ENCODE results near the gene SLC12A7. TPM values are rescaled to one million over a fixed set of nuclear protein-coding genes. Genes with fewer than 3 reads are reported as not detected.

SLC12A7 gene
- total RNA-seq, 1 experiment from 2014 or later: 28.1 TPM

DNA sequence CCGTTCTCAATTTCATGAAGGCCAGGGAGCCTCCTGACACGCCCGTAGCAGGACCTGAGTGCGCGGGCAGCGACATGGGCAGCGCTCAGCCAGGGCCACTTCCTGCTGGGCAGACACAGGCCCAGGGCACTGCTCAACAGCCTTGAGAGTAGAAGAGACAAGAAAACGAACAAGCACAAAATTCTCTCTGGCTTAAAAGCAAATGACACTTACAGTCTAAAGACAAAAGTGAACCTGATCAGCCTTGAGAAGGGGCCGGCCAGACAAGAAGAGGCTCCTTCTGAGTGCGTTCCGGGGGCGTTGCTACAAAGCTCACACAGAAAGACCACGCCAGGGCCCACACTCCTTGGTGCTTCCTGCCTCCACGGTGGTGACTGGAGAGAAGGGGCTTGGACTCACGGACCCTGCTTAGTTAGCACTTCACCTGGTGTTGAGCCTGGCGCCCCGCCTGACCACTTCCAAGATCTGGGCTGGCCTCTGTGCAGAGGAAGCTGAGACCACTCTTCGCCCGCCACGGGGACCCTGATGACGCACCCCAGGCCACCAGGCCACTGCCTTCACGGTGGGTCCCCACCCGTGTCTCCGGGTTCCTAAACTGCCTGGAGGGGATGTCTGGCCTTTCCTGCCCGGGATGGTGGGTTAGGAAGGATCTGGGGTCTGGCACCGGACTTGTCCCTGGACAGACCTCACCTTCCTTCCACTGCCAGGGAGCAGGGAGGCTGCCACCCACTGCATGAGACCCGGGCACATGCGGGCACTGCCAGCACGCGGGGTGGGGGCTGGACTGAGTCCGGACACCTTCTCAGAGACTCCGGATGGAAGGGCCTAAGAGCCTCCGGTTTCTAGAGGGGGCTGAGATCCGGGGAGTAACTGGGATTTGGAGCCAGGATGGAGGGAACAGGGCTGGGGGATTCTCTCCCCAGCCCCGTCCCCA is 1.3 kb downstream of the SLC12A7 start:
- no peak for ATAC-seq
- TF ChIP-seq SMAD4 (CRISPR knock-in tag; IDR thresholded peaks at IDR 0.05): no peak
- TF ChIP-seq, protein P1, sequence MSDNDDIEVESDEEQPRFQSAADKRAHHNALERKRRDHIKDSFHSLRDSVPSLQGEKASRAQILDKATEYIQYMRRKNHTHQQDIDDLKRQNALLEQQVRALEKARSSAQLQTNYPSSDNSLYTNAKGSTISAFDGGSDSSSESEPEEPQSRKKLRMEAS (CRISPR knock-in tag; IDR thresholded peaks at IDR 0.05): no peak
- no peak for TF ChIP-seq MXD4 (CRISPR knock-in tag; IDR thresholded peaks at IDR 0.05; ENCODE audit: borderline replicate concordance)
- TF ChIP-seq FOXP1 (CRISPR knock-in tag; IDR thresholded peaks at IDR 0.05; ENCODE audit: borderline replicate concordance): peak; percentile 51; the same call in 1 of the 2 replicates
- TF ChIP-seq, protein P2, sequence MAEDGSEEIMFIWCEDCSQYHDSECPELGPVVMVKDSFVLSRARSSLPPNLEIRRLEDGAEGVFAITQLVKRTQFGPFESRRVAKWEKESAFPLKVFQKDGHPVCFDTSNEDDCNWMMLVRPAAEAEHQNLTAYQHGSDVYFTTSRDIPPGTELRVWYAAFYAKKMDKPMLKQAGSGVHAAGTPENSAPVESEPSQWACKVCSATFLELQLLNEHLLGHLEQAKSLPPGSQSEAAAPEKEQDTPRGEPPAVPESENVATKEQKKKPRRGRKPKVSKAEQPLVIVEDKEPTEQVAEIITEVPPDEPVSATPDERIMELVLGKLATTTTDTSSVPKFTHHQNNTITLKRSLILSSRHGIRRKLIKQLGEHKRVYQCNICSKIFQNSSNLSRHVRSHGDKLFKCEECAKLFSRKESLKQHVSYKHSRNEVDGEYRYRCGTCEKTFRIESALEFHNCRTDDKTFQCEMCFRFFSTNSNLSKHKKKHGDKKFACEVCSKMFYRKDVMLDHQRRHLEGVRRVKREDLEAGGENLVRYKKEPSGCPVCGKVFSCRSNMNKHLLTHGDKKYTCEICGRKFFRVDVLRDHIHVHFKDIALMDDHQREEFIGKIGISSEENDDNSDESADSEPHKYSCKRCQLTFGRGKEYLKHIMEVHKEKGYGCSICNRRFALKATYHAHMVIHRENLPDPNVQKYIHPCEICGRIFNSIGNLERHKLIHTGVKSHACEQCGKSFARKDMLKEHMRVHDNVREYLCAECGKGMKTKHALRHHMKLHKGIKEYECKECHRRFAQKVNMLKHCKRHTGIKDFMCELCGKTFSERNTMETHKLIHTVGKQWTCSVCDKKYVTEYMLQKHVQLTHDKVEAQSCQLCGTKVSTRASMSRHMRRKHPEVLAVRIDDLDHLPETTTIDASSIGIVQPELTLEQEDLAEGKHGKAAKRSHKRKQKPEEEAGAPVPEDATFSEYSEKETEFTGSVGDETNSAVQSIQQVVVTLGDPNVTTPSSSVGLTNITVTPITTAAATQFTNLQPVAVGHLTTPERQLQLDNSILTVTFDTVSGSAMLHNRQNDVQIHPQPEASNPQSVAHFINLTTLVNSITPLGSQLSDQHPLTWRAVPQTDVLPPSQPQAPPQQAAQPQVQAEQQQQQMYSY (CRISPR knock-in tag; IDR thresholded peaks at IDR 0.05): peak; percentile 8; the same call in 1 of the 2 replicates
- TF ChIP-seq TEAD1 (CRISPR knock-in tag; IDR thresholded peaks at IDR 0.05): no peak
- no peaks in the 10 kb centered on the region for H3K36me3 Mint-ChIP-seq
- POLR2A ChIA-PET: no interaction called here
- CTCF ChIA-PET: no interaction called here
- H3K27me3 Mint-ChIP-seq (ENCODE audit: low read depth): no peaks in the 10 kb centered on the region
- peaks cover 37% of the 10 kb centered on the region for H3K4me1 Mint-ChIP-seq
- no peak for DNase-seq (ENCODE audit: low spot score)
- peak overlapping the region; percentile 70 for H3K4me3 Mint-ChIP-seq
- no peaks in the 10 kb centered on the region for H3K9me3 Mint-ChIP-seq
- 0 out of 2 replicates have a peak overlapping the region, but pooled peaks have one; percentile 49 for H3K27ac Mint-ChIP-seq

DNA sequence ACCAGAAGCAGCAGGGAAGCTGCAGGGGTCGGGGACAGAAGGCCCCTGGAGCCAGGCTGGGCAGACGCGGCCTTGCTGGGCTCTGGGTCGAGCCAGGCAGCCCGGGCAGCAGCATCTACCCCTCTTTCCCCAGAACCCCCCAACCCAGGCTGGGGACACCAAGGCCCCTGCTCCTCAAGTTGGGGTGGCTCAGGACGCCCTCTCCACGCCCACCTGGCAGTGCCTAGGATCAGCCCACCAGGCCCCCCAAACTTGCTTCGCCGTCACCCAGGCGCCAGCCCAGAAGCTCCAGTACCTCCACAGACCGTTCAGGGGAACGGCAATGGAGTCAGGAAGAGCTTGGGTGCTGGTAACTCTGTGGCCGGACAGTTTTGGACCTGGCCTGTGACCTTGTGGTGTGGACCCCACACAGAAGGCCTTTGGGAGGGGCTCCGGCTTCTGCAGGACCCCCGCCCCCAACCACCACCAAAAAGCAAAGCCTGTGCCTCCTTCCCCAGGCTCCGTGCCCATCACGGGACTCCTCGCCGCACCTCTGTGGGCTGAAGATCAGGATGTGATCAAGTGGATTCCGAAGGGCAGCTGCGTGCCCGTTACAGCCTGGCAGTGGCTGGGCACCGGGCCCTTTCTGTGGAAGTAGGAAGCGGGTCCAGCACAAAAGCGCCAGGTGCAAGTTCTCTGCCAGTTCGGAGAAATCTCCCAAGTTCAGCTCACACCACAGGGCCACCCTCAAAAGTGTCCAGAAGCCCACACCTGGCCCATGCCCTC is 2.1 kb downstream of the SLC12A7 start:
- DNase-seq (ENCODE audit: low spot score) (no peak), ATAC-seq (no peak)
- ChIA-PET POLR2A (no interaction called here), CTCF (interaction anchor here (1.2 to 3.3 kb wide), 2 partner anchors 31 to 99 kb away, joined by 6 to 10 read pairs; no protein-coding TSS in a partner anchor)
- Mint-ChIP-seq H3K9me3 (no peaks in the 10 kb centered on the region), H3K27me3 (ENCODE audit: low read depth) (no peaks in the 10 kb centered on the region), H3K27ac (0 out of 2 replicates have a peak overlapping the region, but pooled peaks have one; percentile 49), H3K4me3 (peak overlapping the region; percentile 70; the same call in 1 of the 2 replicates), H3K4me1 (peaks cover 39% of the 10 kb centered on the region), H3K36me3 (no peaks in the 10 kb centered on the region)
- TF ChIP-seq GABPB1 (CRISPR knock-in tag; IDR thresholded peaks at IDR 0.05): no peak
- TF ChIP-seq ZNF423 (CRISPR knock-in tag; IDR thresholded peaks at IDR 0.05): no peak
- no peak for TF ChIP-seq KAT7 (CRISPR knock-in tag; IDR thresholded peaks at IDR 0.05; ENCODE audit: borderline replicate concordance)
- TF ChIP-seq, protein P3, sequence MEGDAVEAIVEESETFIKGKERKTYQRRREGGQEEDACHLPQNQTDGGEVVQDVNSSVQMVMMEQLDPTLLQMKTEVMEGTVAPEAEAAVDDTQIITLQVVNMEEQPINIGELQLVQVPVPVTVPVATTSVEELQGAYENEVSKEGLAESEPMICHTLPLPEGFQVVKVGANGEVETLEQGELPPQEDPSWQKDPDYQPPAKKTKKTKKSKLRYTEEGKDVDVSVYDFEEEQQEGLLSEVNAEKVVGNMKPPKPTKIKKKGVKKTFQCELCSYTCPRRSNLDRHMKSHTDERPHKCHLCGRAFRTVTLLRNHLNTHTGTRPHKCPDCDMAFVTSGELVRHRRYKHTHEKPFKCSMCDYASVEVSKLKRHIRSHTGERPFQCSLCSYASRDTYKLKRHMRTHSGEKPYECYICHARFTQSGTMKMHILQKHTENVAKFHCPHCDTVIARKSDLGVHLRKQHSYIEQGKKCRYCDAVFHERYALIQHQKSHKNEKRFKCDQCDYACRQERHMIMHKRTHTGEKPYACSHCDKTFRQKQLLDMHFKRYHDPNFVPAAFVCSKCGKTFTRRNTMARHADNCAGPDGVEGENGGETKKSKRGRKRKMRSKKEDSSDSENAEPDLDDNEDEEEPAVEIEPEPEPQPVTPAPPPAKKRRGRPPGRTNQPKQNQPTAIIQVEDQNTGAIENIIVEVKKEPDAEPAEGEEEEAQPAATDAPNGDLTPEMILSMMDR (IDR thresholded peaks at IDR 0.05): no peak
- no peak for TF ChIP-seq TEAD4 (CRISPR knock-in tag; IDR thresholded peaks at IDR 0.05)
- TF ChIP-seq, protein P4, sequence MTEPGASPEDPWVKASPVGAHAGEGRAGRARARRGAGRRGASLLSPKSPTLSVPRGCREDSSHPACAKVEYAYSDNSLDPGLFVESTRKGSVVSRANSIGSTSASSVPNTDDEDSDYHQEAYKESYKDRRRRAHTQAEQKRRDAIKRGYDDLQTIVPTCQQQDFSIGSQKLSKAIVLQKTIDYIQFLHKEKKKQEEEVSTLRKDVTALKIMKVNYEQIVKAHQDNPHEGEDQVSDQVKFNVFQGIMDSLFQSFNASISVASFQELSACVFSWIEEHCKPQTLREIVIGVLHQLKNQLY (CRISPR knock-in tag; IDR thresholded peaks at IDR 0.05): no peak
- TF ChIP-seq TP53 (CRISPR knock-in tag; IDR thresholded peaks at IDR 0.05): no peak
- no peak for TF ChIP-seq SMAD4 (CRISPR knock-in tag; IDR thresholded peaks at IDR 0.05)
- no peak for TF ChIP-seq ZNF138 (CRISPR knock-in tag; conservative IDR thresholded peaks at IDR 0.05)
- TF ChIP-seq, protein P5, sequence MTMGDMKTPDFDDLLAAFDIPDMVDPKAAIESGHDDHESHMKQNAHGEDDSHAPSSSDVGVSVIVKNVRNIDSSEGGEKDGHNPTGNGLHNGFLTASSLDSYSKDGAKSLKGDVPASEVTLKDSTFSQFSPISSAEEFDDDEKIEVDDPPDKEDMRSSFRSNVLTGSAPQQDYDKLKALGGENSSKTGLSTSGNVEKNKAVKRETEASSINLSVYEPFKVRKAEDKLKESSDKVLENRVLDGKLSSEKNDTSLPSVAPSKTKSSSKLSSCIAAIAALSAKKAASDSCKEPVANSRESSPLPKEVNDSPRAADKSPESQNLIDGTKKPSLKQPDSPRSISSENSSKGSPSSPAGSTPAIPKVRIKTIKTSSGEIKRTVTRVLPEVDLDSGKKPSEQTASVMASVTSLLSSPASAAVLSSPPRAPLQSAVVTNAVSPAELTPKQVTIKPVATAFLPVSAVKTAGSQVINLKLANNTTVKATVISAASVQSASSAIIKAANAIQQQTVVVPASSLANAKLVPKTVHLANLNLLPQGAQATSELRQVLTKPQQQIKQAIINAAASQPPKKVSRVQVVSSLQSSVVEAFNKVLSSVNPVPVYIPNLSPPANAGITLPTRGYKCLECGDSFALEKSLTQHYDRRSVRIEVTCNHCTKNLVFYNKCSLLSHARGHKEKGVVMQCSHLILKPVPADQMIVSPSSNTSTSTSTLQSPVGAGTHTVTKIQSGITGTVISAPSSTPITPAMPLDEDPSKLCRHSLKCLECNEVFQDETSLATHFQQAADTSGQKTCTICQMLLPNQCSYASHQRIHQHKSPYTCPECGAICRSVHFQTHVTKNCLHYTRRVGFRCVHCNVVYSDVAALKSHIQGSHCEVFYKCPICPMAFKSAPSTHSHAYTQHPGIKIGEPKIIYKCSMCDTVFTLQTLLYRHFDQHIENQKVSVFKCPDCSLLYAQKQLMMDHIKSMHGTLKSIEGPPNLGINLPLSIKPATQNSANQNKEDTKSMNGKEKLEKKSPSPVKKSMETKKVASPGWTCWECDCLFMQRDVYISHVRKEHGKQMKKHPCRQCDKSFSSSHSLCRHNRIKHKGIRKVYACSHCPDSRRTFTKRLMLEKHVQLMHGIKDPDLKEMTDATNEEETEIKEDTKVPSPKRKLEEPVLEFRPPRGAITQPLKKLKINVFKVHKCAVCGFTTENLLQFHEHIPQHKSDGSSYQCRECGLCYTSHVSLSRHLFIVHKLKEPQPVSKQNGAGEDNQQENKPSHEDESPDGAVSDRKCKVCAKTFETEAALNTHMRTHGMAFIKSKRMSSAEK (CRISPR knock-in tag; IDR thresholded peaks at IDR 0.05; ENCODE audit: borderline replicate concordance): no peak
- TF ChIP-seq, protein P6, sequence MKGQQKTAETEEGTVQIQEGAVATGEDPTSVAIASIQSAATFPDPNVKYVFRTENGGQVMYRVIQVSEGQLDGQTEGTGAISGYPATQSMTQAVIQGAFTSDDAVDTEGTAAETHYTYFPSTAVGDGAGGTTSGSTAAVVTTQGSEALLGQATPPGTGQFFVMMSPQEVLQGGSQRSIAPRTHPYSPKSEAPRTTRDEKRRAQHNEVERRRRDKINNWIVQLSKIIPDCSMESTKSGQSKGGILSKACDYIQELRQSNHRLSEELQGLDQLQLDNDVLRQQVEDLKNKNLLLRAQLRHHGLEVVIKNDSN (CRISPR knock-in tag; IDR thresholded peaks at IDR 0.05): no peak
- TF ChIP-seq ZNF232 (CRISPR knock-in tag; IDR thresholded peaks at IDR 0.05): no peak
